ENCODE measurements around the gene SLC66A3.

SLC66A3 gene

DNA sequence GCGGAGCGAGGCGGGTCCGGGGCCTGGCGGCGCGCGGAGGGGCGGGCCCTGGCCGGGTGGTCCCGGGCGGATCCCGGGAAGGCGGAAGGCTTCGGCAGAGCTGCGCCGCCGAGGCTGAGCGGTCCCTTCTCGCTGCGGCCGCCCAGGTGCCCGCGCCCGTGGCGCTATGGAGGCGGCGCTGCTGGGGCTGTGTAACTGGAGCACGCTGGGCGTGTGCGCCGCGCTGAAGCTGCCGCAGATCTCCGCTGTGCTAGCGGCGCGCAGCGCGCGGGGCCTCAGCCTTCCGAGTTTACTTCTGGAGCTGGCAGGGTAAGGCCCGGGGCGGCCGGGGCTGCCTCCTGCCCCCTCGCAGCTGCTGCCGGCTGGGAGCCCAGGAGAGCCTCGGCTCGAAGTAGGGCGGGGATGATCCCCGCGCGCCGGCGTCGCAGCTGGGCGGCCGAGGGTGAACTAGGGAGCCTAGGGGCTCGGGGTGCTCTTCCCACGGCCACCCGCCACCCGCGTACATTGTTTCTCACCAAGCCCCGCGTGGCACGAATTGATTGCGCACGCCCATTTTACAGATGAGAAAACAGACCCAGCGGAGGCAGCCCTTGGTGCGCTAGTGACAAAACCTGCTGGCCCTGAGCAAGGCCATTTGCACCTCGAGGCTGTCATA is at the start of gene SLC66A3:
SLC66A3 (plus strand) TSS at position 87 of the 655 bp plus-strand sequence; CDS start at position 167, 80 bp downstream.
- Mint-ChIP-seq H3K36me3 (ENCODE audit: low read depth) (no peaks in the 10 kb centered on the region), H3K4me1 (peaks cover 14% of the 10 kb centered on the region), H3K27me3 (no peaks in the 10 kb centered on the region), H3K4me3 (peak within 1 kb of the TSS; percentile 79), H3K9me3 (no peaks in the 10 kb centered on the region), H3K27ac (peak within 1 kb of the TSS; percentile 70)
- DNase-seq (no peak), ATAC-seq (peak; percentile 79)

DNA sequence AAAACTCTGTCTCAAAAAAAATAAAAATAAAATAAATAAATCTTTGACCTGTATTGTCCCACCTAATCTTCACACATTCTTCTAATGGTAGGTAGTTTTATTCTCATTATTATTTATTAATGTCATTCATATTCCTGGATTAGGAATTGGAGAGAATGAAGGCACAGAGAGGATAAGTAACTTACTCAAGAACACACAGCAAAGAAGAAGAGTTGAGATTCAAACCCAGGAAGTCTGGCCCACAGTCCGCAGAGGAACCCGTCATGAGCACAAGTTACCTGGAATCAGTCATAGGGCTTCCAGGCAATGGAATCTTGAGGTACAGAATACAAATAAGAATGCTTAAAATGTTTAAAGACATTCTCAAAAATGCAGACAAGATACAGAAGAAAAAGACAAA is 46.3 kb upstream of the SLC66A3 start:
- Mint-ChIP-seq H3K4me1 (no peaks in the 10 kb centered on the region), H3K27ac (no peak overlapping the region), H3K27me3 (no peaks in the 10 kb centered on the region), H3K36me3 (ENCODE audit: low read depth) (no peaks in the 10 kb centered on the region), H3K4me3 (no peak overlapping the region), H3K9me3 (peaks cover 4% of the 10 kb centered on the region)
- ATAC-seq, result no peak
- no peak for DNase-seq

GRCh38 chr2:11112870-11113428 is 42.3 kb upstream of the SLC66A3 start:
- H3K27me3 Mint-ChIP-seq, result peaks cover 3% of the 10 kb centered on the region
- H3K27ac Mint-ChIP-seq, result no peak overlapping the region
- no peaks in the 10 kb centered on the region for H3K36me3 Mint-ChIP-seq (ENCODE audit: low read depth)
- no peak overlapping the region for H3K4me3 Mint-ChIP-seq
- ATAC-seq (no peak), DNase-seq (no peak)
- H3K4me1 Mint-ChIP-seq, result no peaks in the 10 kb centered on the region
- peaks cover 4% of the 10 kb centered on the region for H3K9me3 Mint-ChIP-seq

DNA sequence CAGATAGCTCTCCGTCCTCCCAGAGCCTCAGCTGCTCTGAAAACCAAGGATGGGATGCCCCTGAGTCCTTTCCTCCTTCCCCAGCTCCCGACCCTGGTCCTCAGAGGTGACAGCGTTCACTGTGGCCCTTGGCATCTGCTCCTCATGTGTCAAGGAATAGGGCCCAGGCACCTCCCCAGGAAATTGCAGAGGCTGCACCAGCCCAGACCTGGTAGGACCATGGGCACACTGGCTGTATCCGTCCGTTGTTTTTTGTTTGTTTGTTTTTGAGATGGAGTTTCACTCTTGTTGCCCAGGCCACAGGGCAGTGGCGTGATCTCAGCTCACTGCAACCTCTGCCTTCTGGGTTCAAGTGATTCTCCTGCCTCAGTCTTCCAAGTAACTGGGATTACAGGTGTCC is 37.5 kb upstream of the SLC66A3 start:
- no peak for DNase-seq
- peaks cover 3% of the 10 kb centered on the region for H3K27me3 Mint-ChIP-seq
- no peak overlapping the region for H3K4me3 Mint-ChIP-seq
- H3K9me3 Mint-ChIP-seq, result peaks cover under 1% of the 10 kb centered on the region
- no peak overlapping the region for H3K27ac Mint-ChIP-seq
- H3K4me1 Mint-ChIP-seq, result peaks cover 2% of the 10 kb centered on the region
- H3K36me3 Mint-ChIP-seq (ENCODE audit: low read depth), result no peaks in the 10 kb centered on the region
- ATAC-seq, result no peak

GRCh38 chr2:11118761-11119160 is 36.5 kb upstream of the SLC66A3 start:
- Mint-ChIP-seq H3K9me3 (no peaks in the 10 kb centered on the region), H3K27ac (no peak overlapping the region), H3K36me3 (ENCODE audit: low read depth) (no peaks in the 10 kb centered on the region), H3K27me3 (peaks cover 3% of the 10 kb centered on the region), H3K4me1 (peaks cover 2% of the 10 kb centered on the region), H3K4me3 (no peak overlapping the region)
- ATAC-seq (no peak), DNase-seq (no peak)

DNA sequence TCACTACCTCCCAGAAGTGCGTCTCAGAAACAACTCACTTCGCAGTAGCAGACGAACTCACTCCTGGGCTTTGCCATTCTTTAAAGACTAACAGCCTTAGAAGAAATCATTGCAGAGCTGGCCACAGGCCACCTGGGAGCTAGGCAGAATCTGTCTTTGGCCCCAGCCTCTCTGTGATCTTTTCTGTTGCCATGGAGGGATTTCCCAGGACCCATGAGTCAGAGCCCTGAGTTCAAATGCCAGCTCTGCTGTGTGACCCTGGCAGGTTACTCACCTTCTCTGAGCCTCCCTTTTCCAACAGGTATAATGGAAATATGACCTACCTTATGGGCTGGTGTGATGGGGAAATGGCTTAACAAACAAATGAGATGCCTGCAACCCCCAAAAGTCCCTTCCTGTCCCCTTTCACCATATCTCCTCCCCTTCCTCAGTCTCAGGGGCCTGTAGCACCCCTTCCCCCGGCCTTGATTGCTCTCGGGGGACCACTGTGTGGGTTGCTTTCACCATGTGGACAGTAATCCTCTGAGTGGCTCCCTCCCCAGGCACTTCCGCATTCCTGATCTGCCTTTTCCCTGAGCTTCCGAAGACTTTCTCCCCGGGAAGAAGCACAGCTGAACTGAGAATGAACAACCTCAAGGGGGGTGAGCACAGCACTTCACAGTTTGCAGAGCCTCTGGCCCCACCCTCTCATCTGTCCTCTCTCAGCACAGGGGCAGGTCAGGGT is 34.0 kb upstream of the SLC66A3 start:
- Mint-ChIP-seq H3K4me3 (no peak overlapping the region), H3K27me3 (no peaks in the 10 kb centered on the region), H3K4me1 (peaks cover 2% of the 10 kb centered on the region), H3K9me3 (no peaks in the 10 kb centered on the region), H3K27ac (no peak overlapping the region), H3K36me3 (ENCODE audit: low read depth) (no peaks in the 10 kb centered on the region)
- ATAC-seq (peak; percentile 31), DNase-seq (no peak)

DNA sequence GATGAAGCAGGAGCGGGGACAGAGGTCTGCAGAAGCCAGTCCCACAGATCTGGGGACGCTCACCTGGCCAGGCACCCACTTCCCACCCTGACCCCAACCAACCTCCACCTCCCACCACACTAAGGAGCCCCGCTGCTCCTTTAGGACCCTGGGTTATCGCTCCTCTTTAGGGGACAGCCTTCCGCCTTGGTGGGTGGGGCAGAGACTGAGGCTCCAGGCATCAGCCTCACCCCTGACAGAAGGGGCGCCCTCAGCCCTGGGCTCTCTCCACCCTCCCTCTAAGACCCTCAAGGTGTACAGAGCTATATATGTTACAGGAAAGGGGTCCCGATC is 33.5 kb upstream of the SLC66A3 start:
- Mint-ChIP-seq H3K27me3 (no peaks in the 10 kb centered on the region), H3K27ac (no peak overlapping the region), H3K36me3 (ENCODE audit: low read depth) (no peaks in the 10 kb centered on the region), H3K4me3 (no peak overlapping the region), H3K4me1 (peaks cover 2% of the 10 kb centered on the region), H3K9me3 (no peaks in the 10 kb centered on the region)
- ATAC-seq, result no peak
- no peak for DNase-seq

- no peak overlapping the region for H3K4me3 Mint-ChIP-seq
- no peaks in the 10 kb centered on the region for H3K27me3 Mint-ChIP-seq
- DNase-seq, result no peak
- H3K27ac Mint-ChIP-seq, result no peak overlapping the region
- no peaks in the 10 kb centered on the region for H3K9me3 Mint-ChIP-seq
- ATAC-seq, result no peak
- H3K4me1 Mint-ChIP-seq, result peaks cover 2% of the 10 kb centered on the region
- H3K36me3 Mint-ChIP-seq (ENCODE audit: low read depth), result no peaks in the 10 kb centered on the region
These were observed 32.9 kb upstream of the SLC66A3 start for GRCh38 chr2:11122380-11122779.

- Mint-ChIP-seq H3K27me3 (no peaks in the 10 kb centered on the region), H3K36me3 (ENCODE audit: low read depth) (no peaks in the 10 kb centered on the region), H3K27ac (no peak overlapping the region), H3K9me3 (no peaks in the 10 kb centered on the region), H3K4me1 (peaks cover 2% of the 10 kb centered on the region), H3K4me3 (no peak overlapping the region)
- ATAC-seq (no peak), DNase-seq (no peak)
These were observed 32.1 kb upstream of the SLC66A3 start for GRCh38 chr2:11123001-11123809.

DNA sequence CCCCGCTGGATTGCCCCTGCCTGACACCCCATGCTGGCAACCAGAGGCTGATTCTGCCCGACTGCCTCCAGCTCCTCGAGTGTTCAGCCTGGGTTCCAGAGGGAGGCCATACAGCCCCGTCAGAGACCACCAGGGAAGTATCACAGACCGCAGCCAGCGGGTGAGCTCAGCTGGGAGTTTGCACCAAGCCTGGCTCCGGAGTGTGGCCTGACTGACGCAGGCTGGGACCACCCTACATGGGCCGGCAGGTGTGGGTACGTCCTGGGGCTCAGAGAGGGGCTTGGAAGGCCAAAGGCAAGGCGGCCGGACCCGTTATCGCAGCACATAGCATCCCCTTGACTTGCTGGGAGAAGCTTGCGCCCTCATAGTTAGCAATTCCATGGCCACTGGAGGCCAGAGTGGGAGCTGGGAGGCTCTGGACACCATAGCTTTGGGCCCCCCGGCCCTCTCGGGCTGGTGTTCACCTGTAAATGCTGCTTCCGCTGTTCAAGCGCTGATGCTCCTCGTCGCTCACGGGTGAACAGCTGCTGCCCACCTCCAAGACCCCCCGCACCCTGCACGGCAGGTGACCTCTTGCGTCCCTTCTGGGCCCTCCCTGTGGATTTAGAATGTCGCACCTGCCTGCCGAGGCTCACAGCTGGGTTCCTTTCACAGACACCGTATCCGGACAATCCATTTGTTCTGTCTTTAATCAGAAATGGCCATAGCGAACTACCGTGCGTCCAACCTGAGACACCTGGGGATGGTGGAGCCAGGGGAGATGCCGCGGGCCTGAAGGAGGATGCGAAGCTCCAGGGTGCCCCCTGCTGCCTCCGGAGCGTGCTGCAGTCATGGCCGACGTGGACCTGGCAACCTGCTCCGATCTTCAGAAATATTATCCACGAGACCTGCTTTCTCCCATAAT is 31.2 kb upstream of the SLC66A3 start:
- H3K4me1 Mint-ChIP-seq, result peaks cover 2% of the 10 kb centered on the region
- ATAC-seq (peak; percentile 37), DNase-seq (peak; percentile 80)
- H3K4me3 Mint-ChIP-seq, result no peak overlapping the region
- no peaks in the 10 kb centered on the region for H3K27me3 Mint-ChIP-seq
- no peaks in the 10 kb centered on the region for H3K9me3 Mint-ChIP-seq
- no peak overlapping the region for H3K27ac Mint-ChIP-seq
- H3K36me3 Mint-ChIP-seq (ENCODE audit: low read depth), result no peaks in the 10 kb centered on the region

DNA sequence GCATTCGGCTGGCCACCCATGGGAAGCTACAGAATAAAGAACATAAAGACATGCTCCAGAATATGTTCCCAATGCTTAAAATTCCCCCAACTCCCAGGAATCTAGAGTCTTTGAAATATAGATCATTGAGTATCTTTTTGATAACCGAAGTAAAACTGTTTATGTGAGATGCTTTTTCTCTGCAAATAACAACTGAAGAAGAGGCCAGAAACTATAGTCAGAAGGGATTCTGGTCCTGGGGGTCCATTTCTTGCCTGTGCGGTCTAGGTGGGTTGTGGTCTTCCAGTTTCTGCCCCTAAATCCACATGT is 30.6 kb upstream of the SLC66A3 start:
- no peaks in the 10 kb centered on the region for H3K36me3 Mint-ChIP-seq (ENCODE audit: low read depth)
- ATAC-seq, result no peak
- no peak overlapping the region for H3K27ac Mint-ChIP-seq
- no peak overlapping the region for H3K4me3 Mint-ChIP-seq
- no peaks in the 10 kb centered on the region for H3K9me3 Mint-ChIP-seq
- no peaks in the 10 kb centered on the region for H3K27me3 Mint-ChIP-seq
- H3K4me1 Mint-ChIP-seq, result peaks cover 4% of the 10 kb centered on the region
- no peak for DNase-seq

DNA sequence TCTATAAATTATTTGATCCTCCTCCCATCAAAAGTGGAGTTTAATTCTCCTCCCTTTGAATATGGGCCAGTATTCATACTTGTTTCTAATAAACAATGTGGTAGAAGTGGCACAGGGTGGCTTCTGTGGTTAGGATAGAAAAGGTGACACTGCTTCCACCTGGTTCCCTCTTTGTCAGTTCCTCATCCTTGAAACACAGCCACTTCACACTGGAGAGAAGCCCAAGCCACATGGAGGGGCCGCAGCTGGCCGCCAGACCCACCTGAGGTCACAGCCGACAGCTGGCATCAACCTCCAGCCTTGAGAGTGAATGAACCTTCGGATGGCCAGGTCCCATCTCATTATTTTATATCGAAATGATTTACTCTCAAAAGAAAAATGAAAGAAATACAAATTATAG is 27.5 kb upstream of the SLC66A3 start:
- DNase-seq (no peak), ATAC-seq (no peak)
- no peak overlapping the region for H3K4me3 Mint-ChIP-seq
- peaks cover 21% of the 10 kb centered on the region for H3K4me1 Mint-ChIP-seq
- H3K9me3 Mint-ChIP-seq, result no peaks in the 10 kb centered on the region
- H3K27me3 Mint-ChIP-seq, result no peaks in the 10 kb centered on the region
- no peak overlapping the region for H3K27ac Mint-ChIP-seq
- H3K36me3 Mint-ChIP-seq (ENCODE audit: low read depth), result no peaks in the 10 kb centered on the region

DNA sequence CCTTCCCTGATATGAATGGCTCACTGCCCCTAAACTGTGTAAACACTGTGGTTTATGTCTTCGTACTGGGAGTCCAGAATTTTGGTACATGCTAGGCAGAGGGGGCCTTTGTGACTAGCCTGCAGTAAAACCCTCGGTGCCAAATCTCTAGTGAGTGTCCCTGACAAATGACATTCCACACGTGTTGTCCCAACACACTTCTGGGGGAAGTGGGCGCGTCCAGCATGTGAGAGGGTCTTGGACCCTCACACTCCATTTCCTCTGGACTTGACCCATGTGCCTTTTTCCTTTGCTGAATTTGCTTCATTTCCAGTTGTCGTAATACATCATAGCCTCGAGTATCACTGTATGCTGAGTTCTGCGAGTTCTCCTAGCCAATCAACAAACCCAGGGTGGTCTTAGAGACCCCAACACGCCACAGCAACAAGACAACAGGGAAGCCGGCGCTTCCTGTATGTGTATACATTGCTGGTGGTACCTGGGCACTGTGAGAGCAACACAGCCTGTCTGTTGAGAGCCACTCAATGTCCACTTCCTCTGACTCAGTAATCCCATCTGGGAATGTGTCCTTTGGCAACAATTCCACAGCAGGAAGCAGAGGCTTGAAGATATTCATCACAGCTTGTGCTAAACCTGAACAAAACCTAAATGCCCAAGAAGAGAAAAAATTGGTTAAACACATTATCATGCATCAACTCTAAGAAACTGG is 26.9 kb upstream of the SLC66A3 start:
- Mint-ChIP-seq H3K36me3 (ENCODE audit: low read depth) (no peaks in the 10 kb centered on the region), H3K27ac (no peak overlapping the region), H3K4me3 (no peak overlapping the region), H3K27me3 (no peaks in the 10 kb centered on the region), H3K9me3 (no peaks in the 10 kb centered on the region), H3K4me1 (peaks cover 24% of the 10 kb centered on the region)
- ATAC-seq (no peak), DNase-seq (no peak)
